ENCODE data around the gene CILP2.
A peak's percentile ranks its signal among the peaks of the same experiment; 100 is the strongest.

CILP2 gene

GRCh38 chr19:19531951-19532805 is 5.9 kb upstream of the CILP2 start:
- peak; percentile 44 to 60 for DNase-seq

- no peak for DNase-seq
Measured at GRCh38 chr19:19532806-19533701, 5.0 kb upstream of the CILP2 start.

GRCh38 chr19:19533841-19534240 is 4.2 kb upstream of the CILP2 start:
- peak; percentile 22 to 60 for DNase-seq

- no peak for DNase-seq
Measured at GRCh38 chr19:19534556-19535265, 3.4 kb upstream of the CILP2 start.

GRCh38 chr19:19535311-19536191 is 2.5 kb upstream of the CILP2 start:
- DNase-seq = no peak

- no peak for DNase-seq
Measured at GRCh38 chr19:19537075-19538048, 703 bp upstream of the CILP2 start.

- DNase-seq = peak in 1 of 2 experiments; percentile 24
Measured at GRCh38 chr19:19538785-19539166, 711 bp downstream of the CILP2 start.

- DNase-seq = no peak
Measured at GRCh38 chr19:19539698-19540063, 1.6 kb downstream of the CILP2 start.

GRCh38 chr19:19540064-19540714 is 2.1 kb downstream of the CILP2 start:
- DNase-seq = peak; percentile 41 to 70

GRCh38 chr19:19540715-19541515 is 2.9 kb downstream of the CILP2 start:
- DNase-seq = peak in 1 of 2 experiments; percentile 32

- no peak for DNase-seq
Measured at GRCh38 chr19:19541616-19542015, 3.6 kb downstream of the CILP2 start.

- no peak for DNase-seq
Measured at GRCh38 chr19:19542507-19542906, 4.4 kb downstream of the CILP2 start.

- DNase-seq = no peak
Measured at GRCh38 chr19:19543101-19543500, 5.0 kb downstream of the CILP2 start.

GRCh38 chr19:19543640-19544039 is 5.6 kb downstream of the CILP2 start:
- DNase-seq = no peak

- no peak for DNase-seq
Measured at GRCh38 chr19:19544257-19544953, 6.3 kb downstream of the CILP2 start.

- DNase-seq = no peak
Measured at GRCh38 chr19:19544954-19545591, 7.0 kb downstream of the CILP2 start.

- DNase-seq = no peak
Measured at GRCh38 chr19:19545707-19546106, 7.6 kb downstream of the CILP2 start.

- no peak for DNase-seq
Measured at GRCh38 chr19:19546751-19547162, 8.7 kb downstream of the CILP2 start.
